Upper lobe of left lung (tissue), 6 donors: Measurements from ENCODE around the gene SBF2. TPM values are rescaled to one million over a fixed set of nuclear protein-coding genes. Genes with fewer than 3 reads are reported as not detected.

Source experiments
- ATAC-seq, 2 donors: fragments of 200-7000 bp; cut with Tn5 transposase; one replicate each; pipeline ENCODE4 v1.9.1; 2022; ENCODE audit warnings: mild to moderate bottlenecking in 2 of 2, moderate library complexity in 2 of 2; ENCODE audit not compliant: low FRiP score in 2 of 2
- DNase-seq, 2 donors: peaks; one replicate each; pipeline ENCODE4 v3.0.0-alpha.2; 2019 to 2020
- H3K27ac ChIP-seq, 4 donors: fragments of 200-600 bp; sonication (generic); one replicate each; pipeline ENCODE4 v1.5.1; 2016 to 2019
- H3K27me3 ChIP-seq, 4 donors: fragments of 200-600 bp; sonication (generic); one replicate each; pipeline ENCODE4 v1.5.1; 2017 to 2019
- H3K36me3 ChIP-seq, 4 donors: fragments of 200-600 bp; sonication (generic); one replicate each; pipeline ENCODE4 v1.5.1; 2016 to 2019
- H3K4me1 ChIP-seq, 4 donors: fragments of 200-600 bp; sonication (generic); one replicate each; pipeline ENCODE4 v1.5.1; 2018 to 2019
- H3K4me3 ChIP-seq, 4 donors: fragments of 200-600 bp; sonication (generic); one replicate each; pipeline ENCODE4 v1.5.1; 2017 to 2019; ENCODE audit warnings: mild to moderate bottlenecking in 2 of 4, moderate library complexity in 1 of 4
- H3K9me3 ChIP-seq, 4 donors: fragments of 200-600 bp; sonication (generic); one replicate each; pipeline ENCODE4 v1.5.1; 2018 to 2019
- CTCF ChIP-seq, 6 experiments: fragments of 450-650 bp in 4 of 6; fragments of 200-600 bp in 2 of 6; sonication (generic) in 2 of 6; IDR thresholded peaks; one replicate each; pipeline ENCODE4 v1.5.1; 2016 to 2019; ENCODE audit warnings: antibody characterized with exemption in 6 of 6
- EP300 ChIP-seq, 4 donors: sonication (generic); formaldehyde crosslinking; IDR thresholded peaks; one replicate each; pipeline ENCODE4 v1.5.1; 2017; ENCODE audit warnings: antibody characterized with exemption in 4 of 4, control low read depth in 2 of 4
- POLR2A ChIP-seq, 4 donors: fragments of 450-650 bp; IDR thresholded peaks; one replicate each; pipeline ENCODE4 v1.5.1; 2016 to 2017; ENCODE audit warnings: antibody characterized with exemption in 4 of 4, mild to moderate bottlenecking in 2 of 4
- POLR2AphosphoS5 ChIP-seq, 2 donors: sonication (generic); formaldehyde crosslinking; IDR thresholded peaks; one replicate each; pipeline ENCODE4 v1.5.1; 2017; ENCODE audit warnings: antibody characterized with exemption in 2 of 2
- WGBS, 2 donors: methylation state at CpG; one replicate each; pipeline ENCODE4 v1.1.5; 2017 to 2018; 5-methylcytosine and 5-hydroxymethylcytosine counted together
- total RNA-seq, 6 donors: library from RNA; depleted of rRNA in 4 of 6; stranded (reverse); fragments of >200 nt in 4 of 6; gene quantifications; one replicate each; pipeline versions ENCODE4 v1.1.0 to v1.2.1, GENCODE V29; 2016 to 2021
- donor health status: DM: no; HTN: no; CAD: no; lungs with moderate emphysema.
- donor health status: DM: no; HTN: yes; CAD: no; lungs with severe emphysema.

The SBF2 gene
- total RNA-seq, 6 donors from 2014 or later, result 22.2 to 54.5 (median 41.2) TPM

- no peak for DNase-seq
- ATAC-seq, result no peak
- no peaks in the 10 kb centered on the region for H3K4me1 ChIP-seq
- H3K4me3 ChIP-seq, result no peak overlapping the region
- no peaks in the 10 kb centered on the region for H3K27me3 ChIP-seq
- 81 to 100% methylated on average over 1 of the region's 1 CpG for WGBS, 2 donors
- no peak for TF ChIP-seq CTCF (IDR thresholded peaks at IDR 0.05)
- TF ChIP-seq EP300 (IDR thresholded peaks at IDR 0.05), result no peak
- no peak for TF ChIP-seq POLR2AphosphoS5 (IDR thresholded peaks at IDR 0.05)
- no peak for TF ChIP-seq POLR2A (IDR thresholded peaks at IDR 0.05)
- H3K9me3 ChIP-seq, result no peaks in the 10 kb centered on the region
- H3K36me3 ChIP-seq, result peaks cover 0 to 6% (median 0%) of the 10 kb centered on the region in 4 donors
- H3K27ac ChIP-seq, result no peak overlapping the region
Measured at GRCh38 chr11:9817191-9817590, 476.8 kb downstream of the SBF2 start.

- H3K36me3 ChIP-seq, result peaks cover 0 to 22% (median 0%) of the 10 kb centered on the region in 4 donors
- no peaks in the 10 kb centered on the region for H3K4me1 ChIP-seq
- no peak overlapping the region for H3K4me3 ChIP-seq
- peak overlapping the region in 1 of 4 donors; percentile 3 for H3K27ac ChIP-seq
- no peak for DNase-seq
- no peaks in the 10 kb centered on the region for H3K9me3 ChIP-seq
- no peaks in the 10 kb centered on the region for H3K27me3 ChIP-seq
- 82 to 83% methylated on average over 6 of the region's 6 CpGs for WGBS, 2 donors
- peak in 1 of 2 donors; percentile 68 for ATAC-seq
- TF ChIP-seq EP300 (IDR thresholded peaks at IDR 0.05) (no peak), POLR2AphosphoS5 (IDR thresholded peaks at IDR 0.05) (peak in 1 of 2 donors; percentile 29), CTCF (IDR thresholded peaks at IDR 0.05) (no peak)
Measured at GRCh38 chr11:9815486-9816136, 478.4 kb downstream of the SBF2 start.

- H3K36me3 ChIP-seq, result peaks cover 0 to 23% (median 0%) of the 10 kb centered on the region in 4 donors
- ATAC-seq, result no peak
- no peaks in the 10 kb centered on the region for H3K9me3 ChIP-seq
- H3K4me1 ChIP-seq, result no peaks in the 10 kb centered on the region
- H3K27me3 ChIP-seq, result no peaks in the 10 kb centered on the region
- no peak overlapping the region for H3K4me3 ChIP-seq
- no peak overlapping the region for H3K27ac ChIP-seq
- DNase-seq, result no peak
- TF ChIP-seq EP300 (IDR thresholded peaks at IDR 0.05) (no peak), CTCF (IDR thresholded peaks at IDR 0.05) (no peak), POLR2AphosphoS5 (IDR thresholded peaks at IDR 0.05) (no peak), POLR2A (IDR thresholded peaks at IDR 0.05) (no peak)
Measured at GRCh38 chr11:9814108-9814507, 479.9 kb downstream of the SBF2 start.

GRCh38 chr11:9808943-9809342 is 485.1 kb downstream of the SBF2 start:
- Histone ChIP-seq H3K4me1 (no peaks in the 10 kb centered on the region), H3K9me3 (no peaks in the 10 kb centered on the region), H3K27ac (no peak overlapping the region), H3K36me3 (peaks cover 0 to 58% (median 6%) of the 10 kb centered on the region in 4 donors), H3K27me3 (no peaks in the 10 kb centered on the region), H3K4me3 (no peak overlapping the region)
- no peak for ATAC-seq
- TF ChIP-seq CTCF (IDR thresholded peaks at IDR 0.05) (no peak), POLR2A (IDR thresholded peaks at IDR 0.05) (no peak), EP300 (IDR thresholded peaks at IDR 0.05) (no peak)
- DNase-seq, result no peak
- WGBS, 2 donors, result 90 to 93% methylated on average over 7 of the region's 7 CpGs
